Stimulated activated CD4-positive, alpha-beta T cell treated with anti-CD3 and anti-CD28 coated beads, Interleukin-4, amount 100 ng/mL, for 24 hours (primary cell): ENCODE measurements around the gene LLGL1.
"Not testable (repeated sequence)": the region's sequence is repeated elsewhere in the genome, so short reads cannot be mapped to it uniquely, and the experiment has no call there.

Experiments
- DNase-seq: peaks from one replicate; pipeline ENCODE4 v3.0.0-alpha.2; 2020

LLGL1 gene

GRCh38 chr17:18194804-18195203 lies 30.6 kb upstream of the LLGL1 start:
- no peak for DNase-seq

- DNase-seq, result no peak
These were observed 30.2 kb upstream of the LLGL1 start for GRCh38 chr17:18195246-18195645.

DNA sequence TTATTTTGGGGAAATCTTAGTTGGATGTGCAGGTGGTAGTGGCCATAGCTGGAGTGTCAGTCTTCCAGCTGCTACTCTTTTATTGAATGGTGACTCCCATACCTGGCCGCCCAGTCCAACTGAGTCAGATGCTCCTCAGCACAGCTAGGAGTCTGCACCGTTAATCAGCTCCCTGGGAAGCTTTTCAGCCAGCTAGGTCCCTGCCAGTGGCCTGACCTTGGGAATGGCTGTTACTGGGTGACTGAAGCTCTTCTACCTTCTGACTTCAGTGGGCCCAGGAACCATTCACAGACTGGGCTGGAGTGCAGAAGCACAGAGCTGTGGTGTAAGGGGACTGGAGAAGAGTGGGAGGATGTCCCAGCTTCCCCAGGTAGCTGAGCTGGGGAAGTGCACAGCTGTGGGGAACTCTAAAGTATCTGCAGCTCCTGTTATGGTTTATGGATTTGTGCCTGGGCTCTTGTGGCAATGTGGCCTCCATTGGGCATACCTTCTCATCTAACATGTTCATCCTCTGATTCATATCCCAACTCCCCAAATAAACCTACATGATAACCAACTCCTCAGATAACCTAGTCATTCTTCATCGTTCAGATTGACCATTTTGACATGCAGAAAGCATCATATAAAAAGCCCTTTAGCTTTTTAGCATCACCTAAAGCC lies 27.8 kb upstream of the LLGL1 start:
- no peak for DNase-seq

DNA sequence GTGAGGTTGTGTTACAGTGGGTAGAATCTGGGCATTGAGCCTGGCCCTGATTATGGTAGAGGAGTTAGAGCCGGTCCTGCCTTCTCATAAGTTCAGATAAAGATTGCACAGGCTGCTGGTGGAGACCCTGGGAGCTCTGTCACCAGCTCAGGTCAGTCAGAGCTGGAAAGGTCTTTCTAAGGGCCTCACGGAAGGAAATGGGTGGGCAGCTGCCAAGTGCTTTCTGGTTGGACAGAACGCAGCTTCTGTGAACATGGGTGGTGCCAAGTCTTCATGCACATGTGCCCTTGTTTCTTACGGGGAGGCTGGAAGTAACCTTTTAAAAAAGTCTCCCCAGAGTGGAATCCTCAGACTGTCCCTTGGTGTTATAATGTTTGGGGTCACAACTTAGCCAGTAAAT lies 26.9 kb upstream of the LLGL1 start:
- no peak for DNase-seq

- no peak for DNase-seq
These were observed 24.3 kb upstream of the LLGL1 start for GRCh38 chr17:18201108-18201507.

DNA sequence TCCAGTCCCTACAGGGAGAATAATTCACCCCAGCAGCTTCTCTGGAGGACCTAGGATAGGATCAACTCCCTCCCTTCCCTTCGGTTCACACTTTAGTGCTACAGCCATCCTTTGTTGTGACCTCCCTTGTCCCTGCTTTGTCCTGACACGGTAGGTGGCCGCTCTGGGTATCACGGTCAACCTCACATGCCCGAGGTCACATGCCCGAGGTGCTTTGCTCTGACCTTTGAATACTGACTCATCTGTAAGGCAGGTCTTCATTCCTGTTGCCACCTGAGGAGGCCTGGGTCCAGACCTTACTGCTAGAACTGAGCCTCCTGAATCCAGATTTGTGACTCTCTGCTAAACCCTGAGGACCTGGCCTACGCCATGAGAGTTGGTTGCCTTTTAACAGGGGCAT lies 22.1 kb upstream of the LLGL1 start:
- no peak for DNase-seq

DNA sequence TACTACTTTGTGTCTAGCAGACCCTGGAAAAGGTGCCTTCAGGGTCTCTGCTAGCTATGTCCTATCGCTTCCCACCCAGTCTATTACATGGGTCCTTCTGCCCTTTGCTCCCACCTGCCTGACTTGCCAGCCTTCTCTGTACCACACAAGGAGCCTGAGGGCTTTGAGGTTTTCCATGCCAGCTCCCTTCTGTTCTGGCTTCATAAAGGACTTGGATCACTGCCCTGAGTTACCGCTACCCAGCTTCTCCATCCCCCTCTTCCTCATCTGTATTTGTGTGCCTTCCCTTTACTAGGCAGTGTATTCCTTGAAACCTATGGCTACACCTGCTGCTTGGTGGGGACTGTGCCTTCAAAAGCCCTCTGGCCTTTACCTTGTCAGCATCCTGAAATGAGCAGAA lies 19.6 kb upstream of the LLGL1 start:
- DNase-seq, result no peak

- DNase-seq, result no peak
These were observed 18.5 kb upstream of the LLGL1 start for GRCh38 chr17:18206962-18207361.

DNA sequence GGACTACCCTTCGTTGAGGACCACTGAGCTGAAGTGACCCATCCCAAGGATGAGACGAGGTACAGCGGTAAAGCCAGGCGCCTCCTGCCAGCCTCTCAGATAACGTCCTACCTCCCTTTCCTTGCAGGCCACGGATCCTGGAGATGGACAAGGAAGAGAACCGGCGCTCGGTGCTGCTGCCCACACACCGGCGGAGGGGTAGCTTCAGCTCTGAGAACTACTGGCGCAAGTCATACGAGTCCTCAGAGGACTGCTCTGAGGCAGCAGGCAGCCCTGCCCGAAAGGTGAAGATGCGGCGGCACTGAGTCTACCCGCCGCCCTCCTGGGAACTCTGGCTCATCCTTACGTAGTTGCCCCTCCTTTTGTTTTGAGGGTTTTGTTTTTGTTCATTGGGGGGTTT lies 17.3 kb upstream of the LLGL1 start:
- DNase-seq, result no peak

- DNase-seq, result no peak
These were observed 11.7 kb upstream of the LLGL1 start for GRCh38 chr17:18213666-18214270.

GRCh38 chr17:18216906-18217305 lies 8.5 kb upstream of the LLGL1 start:
- DNase-seq, result not testable (repeated sequence)

- DNase-seq, result peak; percentile 78
These were observed 7.9 kb upstream of the LLGL1 start for GRCh38 chr17:18217412-18218015.

DNA sequence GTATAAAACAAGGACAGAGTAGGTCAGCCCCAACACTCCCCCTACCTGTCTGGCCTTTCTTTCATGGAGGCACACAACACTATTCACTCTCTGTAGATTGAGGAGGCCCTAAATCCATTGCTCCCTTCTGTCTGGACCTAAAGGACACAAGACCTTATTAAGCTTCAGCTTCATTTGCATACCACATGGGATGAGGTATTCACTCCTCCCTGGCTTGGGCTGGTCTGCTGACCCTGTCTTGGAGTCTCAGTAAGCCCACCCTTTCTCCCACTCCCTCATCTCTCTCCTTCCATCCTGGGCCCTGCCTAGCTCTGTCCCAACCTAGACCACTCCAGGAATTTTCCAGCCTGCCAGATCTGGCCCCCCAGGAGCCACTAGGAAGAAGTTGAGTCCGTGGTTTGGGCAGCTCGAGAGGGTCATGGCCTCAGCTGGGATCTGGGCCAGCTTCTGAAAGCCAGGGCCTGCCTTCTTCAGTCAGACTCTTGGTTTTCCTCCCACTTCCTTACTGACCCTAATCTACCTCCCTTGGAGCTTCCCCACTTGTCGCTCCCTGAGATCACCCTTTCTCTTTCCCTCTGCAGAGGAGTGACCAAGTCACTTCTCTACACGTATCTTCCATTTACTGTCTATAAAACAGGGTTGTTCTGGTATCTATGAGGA lies 6.5 kb upstream of the LLGL1 start:
- DNase-seq, result no peak

- DNase-seq, result no peak
These were observed 1.4 kb upstream of the LLGL1 start for GRCh38 chr17:18224053-18224386.

- no peak for DNase-seq
These were observed 881 bp upstream of the LLGL1 start for GRCh38 chr17:18224387-18225120.

DNA sequence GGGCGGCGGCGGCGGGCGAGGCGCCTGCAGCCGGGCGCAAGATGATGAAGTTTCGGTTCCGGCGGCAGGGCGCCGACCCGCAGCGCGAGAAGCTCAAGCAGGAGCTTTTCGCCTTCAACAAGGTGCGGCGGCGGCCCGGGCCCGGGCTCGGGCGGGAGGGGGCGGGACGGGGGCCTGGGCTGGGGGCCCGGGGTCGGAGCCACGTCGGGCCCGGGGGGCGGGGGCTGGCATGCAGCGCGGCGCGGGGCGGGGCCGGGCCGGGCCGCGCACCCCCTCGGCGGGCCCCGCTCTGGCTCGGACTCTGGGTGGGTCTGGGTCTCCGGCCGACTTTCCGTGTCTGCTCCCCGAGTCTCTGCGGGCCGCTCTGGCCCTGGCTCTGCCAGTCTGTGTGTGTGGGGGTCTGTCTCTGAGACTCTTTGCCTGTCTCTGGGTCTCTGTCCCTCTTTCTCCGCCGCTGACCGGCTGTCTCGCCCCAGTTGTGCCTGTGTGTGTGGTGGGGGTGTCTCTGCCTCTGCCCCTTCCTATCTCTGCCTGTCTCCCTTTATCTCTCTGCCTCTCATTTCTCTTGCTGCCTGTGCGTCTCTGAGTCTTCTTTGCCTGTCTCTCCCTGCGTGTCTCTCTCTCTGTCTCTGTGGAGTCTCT lies 328 bp downstream of the LLGL1 start:
- DNase-seq, result no peak

- DNase-seq, result no peak
These were observed 980 bp downstream of the LLGL1 start for GRCh38 chr17:18226284-18226945.

- DNase-seq, result no peak
These were observed 2.2 kb downstream of the LLGL1 start for GRCh38 chr17:18227635-18228034.

- DNase-seq, result no peak
These were observed 2.8 kb downstream of the LLGL1 start for GRCh38 chr17:18228176-18228682.

GRCh38 chr17:18229254-18229653 lies 3.8 kb downstream of the LLGL1 start:
- no peak for DNase-seq

GRCh38 chr17:18229771-18230170 lies 4.3 kb downstream of the LLGL1 start:
- no peak for DNase-seq
